ENCODE measurements around the gene RNGTT.

DNA sequence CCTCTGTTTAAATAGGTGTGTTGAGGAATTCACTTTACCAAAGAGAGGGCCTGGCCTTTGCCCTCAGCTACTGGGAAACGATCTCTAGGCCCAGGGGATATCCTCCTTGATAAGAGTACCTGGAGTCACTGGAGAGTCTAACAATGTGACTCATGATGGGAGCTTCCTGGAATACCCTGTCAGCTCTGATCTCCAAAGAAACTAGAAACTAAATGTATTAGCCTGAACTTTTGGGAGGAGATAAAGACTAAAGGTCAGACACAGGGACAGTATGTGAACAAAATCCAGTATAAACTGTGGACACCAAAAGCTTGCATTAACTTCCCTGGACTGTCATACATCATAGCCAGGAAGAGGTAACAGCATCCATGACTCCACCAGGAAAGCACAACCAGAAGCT is 148.5 kb downstream of the RNGTT start:
- TF ChIP-seq FOS (IDR thresholded peaks at IDR 0.05; ENCODE audit: borderline replicate concordance, extremely low read depth, insufficient read length) (no peak), ZNF274 (IDR thresholded peaks at IDR 0.05; ENCODE audit: insufficient read depth, insufficient read length) (no peak), ZNF24 (IDR thresholded peaks at IDR 0.05) (no peak)
